Suprapubic skin (tissue), 4 donors: ENCODE results near the gene TMEM270. TPM values are rescaled to one million over a fixed set of nuclear protein-coding genes. Genes with fewer than 3 reads are reported as not detected.

ENCODE experiments used
- DNase-seq, 2 donors: peaks; one replicate each; pipeline ENCODE4 v3.0.0-alpha.2; 2019; ENCODE audit warnings: low spot score in 2 of 2
- H3K27ac ChIP-seq: fragments of 200-600 bp; sonication (generic); one replicate; pipeline ENCODE4 v1.5.1; 2019
- H3K27me3 ChIP-seq: fragments of 200-600 bp; sonication (generic); one replicate; pipeline ENCODE4 v1.5.1; 2019
- H3K36me3 ChIP-seq: fragments of 200-600 bp; sonication (generic); one replicate; pipeline ENCODE4 v1.5.1; 2019
- H3K4me1 ChIP-seq: fragments of 200-600 bp; sonication (generic); one replicate; pipeline ENCODE4 v1.5.1; 2019
- H3K4me3 ChIP-seq: fragments of 200-600 bp; sonication (generic); one replicate; pipeline ENCODE4 v1.5.1; 2019; ENCODE audit warnings: mild to moderate bottlenecking
- H3K9me3 ChIP-seq: fragments of 200-600 bp; sonication (generic); one replicate; pipeline ENCODE4 v1.5.1; 2019
- CTCF ChIP-seq, 2 donors: fragments of 200-600 bp in 1 of 2; fragments of 450-650 bp in 1 of 2; sonication (generic) in 1 of 2; IDR thresholded peaks; one replicate each; pipeline ENCODE4 v1.5.1; 2016 to 2019; ENCODE audit warnings: antibody characterized with exemption in 2 of 2, mild to moderate bottlenecking in 1 of 2, moderate library complexity in 1 of 2
- EP300 ChIP-seq: sonication (generic); formaldehyde crosslinking; IDR thresholded peaks from one replicate; pipeline ENCODE4 v1.6.1; 2017; ENCODE audit warnings: antibody characterized with exemption
- POLR2A ChIP-seq, 2 donors: fragments of 450-650 bp; IDR thresholded peaks; one replicate each; pipeline ENCODE4 v1.6.1; 2017; ENCODE audit warnings: antibody characterized with exemption in 2 of 2, mild to moderate bottlenecking in 2 of 2, moderate library complexity in 2 of 2
- POLR2AphosphoS5 ChIP-seq, 3 donors: sonication (generic); formaldehyde crosslinking; IDR thresholded peaks; one replicate each; pipeline ENCODE4 v1.6.1; 2017; ENCODE audit warnings: antibody characterized with exemption in 3 of 3
- WGBS: methylation state at CpG from one replicate; pipeline ENCODE4 v1.1.5; 2018; 5-methylcytosine and 5-hydroxymethylcytosine counted together
- total RNA-seq, 4 donors: library from RNA; depleted of rRNA; stranded (reverse); fragments of >200 nt; gene quantifications; one replicate each; pipeline ENCODE4 v1.1.0, GENCODE V29; 2016

Gene TMEM270
- total RNA-seq, 4 donors from 2014 or later, result not detected

GRCh38 chr7:73839290-73839689 is 21.7 kb upstream of the TMEM270 start:
- peaks cover 21% of the 10 kb centered on the region for H3K4me1 ChIP-seq
- TF ChIP-seq POLR2A (IDR thresholded peaks at IDR 0.05) (no peak), EP300 (no peak), POLR2AphosphoS5 (IDR thresholded peaks at IDR 0.05) (no peak), CTCF (IDR thresholded peaks at IDR 0.05) (no peak)
- H3K9me3 ChIP-seq, result no peaks in the 10 kb centered on the region
- H3K4me3 ChIP-seq, result no peak overlapping the region
- no peaks in the 10 kb centered on the region for H3K36me3 ChIP-seq
- 88% methylated on average over 7 of the region's 7 CpGs for WGBS
- H3K27ac ChIP-seq, result peak overlapping the region; percentile 4
- H3K27me3 ChIP-seq, result no peaks in the 10 kb centered on the region
- no peak for DNase-seq

GRCh38 chr7:73839743-73840714 is 20.9 kb upstream of the TMEM270 start:
- H3K36me3 ChIP-seq, result no peaks in the 10 kb centered on the region
- H3K27ac ChIP-seq, result no peak overlapping the region
- DNase-seq, result no peak
- no peaks in the 10 kb centered on the region for H3K27me3 ChIP-seq
- TF ChIP-seq POLR2AphosphoS5 (IDR thresholded peaks at IDR 0.05), result no peak
- no peak for TF ChIP-seq EP300
- WGBS, result 88% methylated on average over 16 of the region's 22 CpGs
- H3K4me1 ChIP-seq, result peaks cover 21% of the 10 kb centered on the region
- no peaks in the 10 kb centered on the region for H3K9me3 ChIP-seq
- H3K4me3 ChIP-seq, result no peak overlapping the region

- no peaks in the 10 kb centered on the region for H3K27me3 ChIP-seq
- H3K4me3 ChIP-seq, result no peak overlapping the region
- no peaks in the 10 kb centered on the region for H3K36me3 ChIP-seq
- DNase-seq, result no peak
- WGBS, result 90% methylated on average over 14 of the region's 16 CpGs
- peaks cover 25% of the 10 kb centered on the region for H3K4me1 ChIP-seq
- no peak overlapping the region for H3K27ac ChIP-seq
- H3K9me3 ChIP-seq, result no peaks in the 10 kb centered on the region
- TF ChIP-seq POLR2A (IDR thresholded peaks at IDR 0.05), result no peak
- no peak for TF ChIP-seq EP300
- TF ChIP-seq CTCF (IDR thresholded peaks at IDR 0.05), result no peak
- no peak for TF ChIP-seq POLR2AphosphoS5 (IDR thresholded peaks at IDR 0.05)
These were observed 20.1 kb upstream of the TMEM270 start for GRCh38 chr7:73840715-73841379.

GRCh38 chr7:73841689-73842066 is 19.3 kb upstream of the TMEM270 start:
- H3K4me1 ChIP-seq, result peaks cover 30% of the 10 kb centered on the region
- H3K27ac ChIP-seq, result peak overlapping the region; percentile 56
- H3K4me3 ChIP-seq, result peak overlapping the region; percentile 51
- no peaks in the 10 kb centered on the region for H3K9me3 ChIP-seq
- DNase-seq, result no peak
- no CpG with 5 or more reads among the region's 15 CpGs for WGBS
- no peaks in the 10 kb centered on the region for H3K36me3 ChIP-seq
- no peak for TF ChIP-seq CTCF (IDR thresholded peaks at IDR 0.05)
- no peak for TF ChIP-seq POLR2A (IDR thresholded peaks at IDR 0.05)
- TF ChIP-seq POLR2AphosphoS5 (IDR thresholded peaks at IDR 0.05), result no peak
- no peak for TF ChIP-seq EP300
- H3K27me3 ChIP-seq, result no peaks in the 10 kb centered on the region

GRCh38 chr7:73842067-73842976 is 18.6 kb upstream of the TMEM270 start, which contains the start of gene METTL27:
Gene METTL27, minus strand, starts transcription at chr7:73842516. Its CDS starts 376 bp downstream, at chr7:73842140.
- peak within 1 kb of the TSS; percentile 56 for H3K27ac ChIP-seq
- peak within 1 kb of the TSS; percentile 51 for H3K4me3 ChIP-seq
- H3K9me3 ChIP-seq, result no peaks in the 10 kb centered on the region
- H3K4me1 ChIP-seq, result peaks cover 30% of the 10 kb centered on the region
- no peak for TF ChIP-seq CTCF (IDR thresholded peaks at IDR 0.05)
- TF ChIP-seq POLR2A (IDR thresholded peaks at IDR 0.05), result peak in 1 of 2 donors; percentile 46
- peak in 2 of 3 donors; percentile 13 to 23 for TF ChIP-seq POLR2AphosphoS5 (IDR thresholded peaks at IDR 0.05)
- TF ChIP-seq EP300, result no peak
- H3K36me3 ChIP-seq, result no peaks in the 10 kb centered on the region
- no peaks in the 10 kb centered on the region for H3K27me3 ChIP-seq
- 3% methylated on average over 37 of the region's 45 CpGs for WGBS
- peak; percentile 97 for DNase-seq
